Dendritic cell treated with granulocyte-macrophage colony-stimulating factor and Interleukin-4, amounts not matched to agents 40 ng/mL and 50 ng/mL, for 4 days (primary cell): ENCODE measurements around the gene RBP3.

Experiments
- H3K27ac Mint-ChIP-seq: one replicate; pipeline ENCODE4 v1.8.0; 2022; ENCODE audit warnings: mild to moderate bottlenecking, mixed read lengths
- H3K27me3 Mint-ChIP-seq: one replicate; pipeline ENCODE4 v1.8.0; 2022; ENCODE audit warnings: mild to moderate bottlenecking, mixed read lengths
- H3K36me3 Mint-ChIP-seq: one replicate; pipeline ENCODE4 v1.8.0; 2022; ENCODE audit warnings: low read depth, mixed read lengths
- H3K4me1 Mint-ChIP-seq: one replicate; pipeline ENCODE4 v1.8.0; 2022; ENCODE audit warnings: low read depth, mixed read lengths
- H3K4me3 Mint-ChIP-seq: one replicate; pipeline ENCODE4 v1.8.0; 2022; ENCODE audit warnings: mild to moderate bottlenecking, moderate library complexity, mixed read lengths
- H3K9me3 Mint-ChIP-seq: one replicate; pipeline ENCODE4 v1.8.0; 2022; ENCODE audit warnings: mixed read lengths
- intact Hi-C: fragments of 100-400 bp; cut with micrococcal nuclease; formaldehyde crosslinking; loops from one replicate; pipeline ENCODE4 v1.15.0; 2022

The RBP3 gene

GRCh38 chr10:47323636-47324296, 24.4 kb upstream of the RBP3 start:
- intact Hi-C loops = no loop called here
- no peak overlapping the region for H3K4me3 Mint-ChIP-seq
- H3K27ac Mint-ChIP-seq = no peak overlapping the region
- no peaks in the 10 kb centered on the region for H3K36me3 Mint-ChIP-seq
- H3K9me3 Mint-ChIP-seq = peaks cover 11% of the 10 kb centered on the region
- H3K4me1 Mint-ChIP-seq = no peaks in the 10 kb centered on the region
- H3K27me3 Mint-ChIP-seq = peaks cover 3% of the 10 kb centered on the region

- H3K36me3 Mint-ChIP-seq = no peaks in the 10 kb centered on the region
- no peak overlapping the region for H3K4me3 Mint-ChIP-seq
- H3K27me3 Mint-ChIP-seq = peaks cover 3% of the 10 kb centered on the region
- H3K4me1 Mint-ChIP-seq = no peaks in the 10 kb centered on the region
- peaks cover 12% of the 10 kb centered on the region for H3K9me3 Mint-ChIP-seq
- intact Hi-C loops = no loop called here
- H3K27ac Mint-ChIP-seq = no peak overlapping the region
Observed at GRCh38 chr10:47325303-47326291, 22.6 kb upstream of the RBP3 start.

- intact Hi-C loops = no loop called here
- H3K27me3 Mint-ChIP-seq = no peaks in the 10 kb centered on the region
- no peaks in the 10 kb centered on the region for H3K36me3 Mint-ChIP-seq
- H3K27ac Mint-ChIP-seq = no peak overlapping the region
- no peak overlapping the region for H3K4me3 Mint-ChIP-seq
- peaks cover 12% of the 10 kb centered on the region for H3K9me3 Mint-ChIP-seq
- H3K4me1 Mint-ChIP-seq = no peaks in the 10 kb centered on the region
Observed at GRCh38 chr10:47326306-47326926, 21.7 kb upstream of the RBP3 start.

GRCh38 chr10:47326927-47327330, 21.2 kb upstream of the RBP3 start:
- Mint-ChIP-seq H3K27ac (no peak overlapping the region), H3K4me1 (no peaks in the 10 kb centered on the region), H3K36me3 (no peaks in the 10 kb centered on the region), H3K9me3 (peaks cover 12% of the 10 kb centered on the region), H3K27me3 (no peaks in the 10 kb centered on the region), H3K4me3 (no peak overlapping the region)
- intact Hi-C loops = no loop called here

- intact Hi-C loops = no loop called here
- H3K27ac Mint-ChIP-seq = no peak overlapping the region
- H3K9me3 Mint-ChIP-seq = peaks cover 12% of the 10 kb centered on the region
- no peak overlapping the region for H3K4me3 Mint-ChIP-seq
- H3K27me3 Mint-ChIP-seq = peaks cover 2% of the 10 kb centered on the region
- no peaks in the 10 kb centered on the region for H3K4me1 Mint-ChIP-seq
- H3K36me3 Mint-ChIP-seq = no peaks in the 10 kb centered on the region
Observed at GRCh38 chr10:47329855-47330254, 18.3 kb upstream of the RBP3 start.

GRCh38 chr10:47330366-47330765, 17.8 kb upstream of the RBP3 start:
- intact Hi-C loops = no loop called here

GRCh38 chr10:47330804-47331203, 17.4 kb upstream of the RBP3 start:
- Mint-ChIP-seq H3K9me3 (peaks cover 12% of the 10 kb centered on the region), H3K4me3 (no peak overlapping the region), H3K27ac (no peak overlapping the region), H3K27me3 (peaks cover 2% of the 10 kb centered on the region), H3K36me3 (no peaks in the 10 kb centered on the region), H3K4me1 (no peaks in the 10 kb centered on the region)
- intact Hi-C loops = no loop called here

More at GRCh38 chr10:47330366-47330765, 17.8 kb upstream of the RBP3 start:
- H3K9me3 Mint-ChIP-seq = peaks cover 12% of the 10 kb centered on the region
- no peak overlapping the region for H3K4me3 Mint-ChIP-seq
- no peaks in the 10 kb centered on the region for H3K36me3 Mint-ChIP-seq
- no peaks in the 10 kb centered on the region for H3K4me1 Mint-ChIP-seq
- H3K27me3 Mint-ChIP-seq = peaks cover 2% of the 10 kb centered on the region
- H3K27ac Mint-ChIP-seq = no peak overlapping the region

GRCh38 chr10:47331491-47331890, 16.7 kb upstream of the RBP3 start:
- Mint-ChIP-seq H3K4me3 (no peak overlapping the region), H3K27ac (no peak overlapping the region), H3K27me3 (peaks cover 2% of the 10 kb centered on the region), H3K4me1 (no peaks in the 10 kb centered on the region), H3K9me3 (peaks cover 12% of the 10 kb centered on the region), H3K36me3 (no peaks in the 10 kb centered on the region)
- intact Hi-C loops = no loop called here

- Mint-ChIP-seq H3K36me3 (no peaks in the 10 kb centered on the region), H3K4me3 (no peak overlapping the region), H3K4me1 (no peaks in the 10 kb centered on the region), H3K27me3 (peaks cover 2% of the 10 kb centered on the region), H3K9me3 (peaks cover 12% of the 10 kb centered on the region), H3K27ac (no peak overlapping the region)
- intact Hi-C loops = no loop called here
Observed at GRCh38 chr10:47331954-47332353, 16.2 kb upstream of the RBP3 start.

GRCh38 chr10:47332371-47332770, 15.8 kb upstream of the RBP3 start:
- Mint-ChIP-seq H3K4me1 (no peaks in the 10 kb centered on the region), H3K27me3 (peaks cover 2% of the 10 kb centered on the region), H3K27ac (no peak overlapping the region), H3K36me3 (no peaks in the 10 kb centered on the region), H3K9me3 (peaks cover 12% of the 10 kb centered on the region), H3K4me3 (no peak overlapping the region)
- intact Hi-C loops = no loop called here

- intact Hi-C loops = no loop called here
- Mint-ChIP-seq H3K4me1 (no peaks in the 10 kb centered on the region), H3K9me3 (peaks cover 9% of the 10 kb centered on the region), H3K27ac (no peak overlapping the region), H3K27me3 (peaks cover 2% of the 10 kb centered on the region), H3K4me3 (no peak overlapping the region), H3K36me3 (no peaks in the 10 kb centered on the region)
Observed at GRCh38 chr10:47332946-47333345, 15.2 kb upstream of the RBP3 start.

GRCh38 chr10:47333532-47333931, 14.6 kb upstream of the RBP3 start:
- Mint-ChIP-seq H3K4me1 (no peaks in the 10 kb centered on the region), H3K9me3 (peaks cover 4% of the 10 kb centered on the region), H3K27me3 (peaks cover 2% of the 10 kb centered on the region), H3K4me3 (no peak overlapping the region), H3K27ac (no peak overlapping the region), H3K36me3 (no peaks in the 10 kb centered on the region)
- intact Hi-C loops = no loop called here

GRCh38 chr10:47334466-47335295, 13.5 kb upstream of the RBP3 start:
- Mint-ChIP-seq H3K36me3 (no peaks in the 10 kb centered on the region), H3K27me3 (peaks cover 5% of the 10 kb centered on the region), H3K9me3 (no peaks in the 10 kb centered on the region), H3K27ac (no peak overlapping the region), H3K4me3 (no peak overlapping the region), H3K4me1 (peaks cover 2% of the 10 kb centered on the region)
- intact Hi-C loops = no loop called here
